HG02571 (cell line): Measurements from ENCODE around the gene CBLL2.
A peak's percentile ranks its signal among the peaks of the same experiment; 100 is the strongest.
"Not testable (repeated sequence)": the region's sequence is repeated elsewhere in the genome, so short reads cannot be mapped to it uniquely, and the experiment has no call there.

Source experiments
- ATAC-seq: cut with Tn5 transposase; IDR thresholded peaks from one replicate; pipeline ENCODE4 v1.9.1; 2021; ENCODE audit warnings: mild to moderate bottlenecking, moderate library complexity; ENCODE audit not compliant: unreplicated experiment

CBLL2 gene

GRCh38 chrX:22272613-22273012 lies at the start of gene CBLL2:
Gene CBLL2 (plus strand): TSS chrX:22272913. CDS start chrX:22272992, 79 bp downstream.
- no peak for ATAC-seq

GRCh38 chrX:22234380-22234779 lies 38.3 kb upstream of the CBLL2 start:
- ATAC-seq: no peak

- no peak for ATAC-seq
These were observed 35.2 kb upstream of the CBLL2 start for GRCh38 chrX:22237479-22237878.

- ATAC-seq: no peak
These were observed 26.1 kb upstream of the CBLL2 start for GRCh38 chrX:22246620-22247019.

- no peak for ATAC-seq
These were observed 25.5 kb upstream of the CBLL2 start for GRCh38 chrX:22247169-22247568.

GRCh38 chrX:22248401-22248800 lies 24.3 kb upstream of the CBLL2 start:
- ATAC-seq: no peak

- ATAC-seq: no peak
These were observed 23.3 kb upstream of the CBLL2 start for GRCh38 chrX:22249371-22249770.

- ATAC-seq: no peak
These were observed 4.0 kb upstream of the CBLL2 start for GRCh38 chrX:22268706-22269105.

- no peak for ATAC-seq
These were observed 1.1 kb downstream of the CBLL2 start for GRCh38 chrX:22273714-22274317.

- no peak for ATAC-seq
These were observed 4.1 kb downstream of the CBLL2 start for GRCh38 chrX:22276781-22277180.

- no peak for ATAC-seq
These were observed 5.7 kb downstream of the CBLL2 start for GRCh38 chrX:22278375-22278774.

GRCh38 chrX:22289209-22289608 lies 16.5 kb downstream of the CBLL2 start:
- ATAC-seq: not testable (repeated sequence)

GRCh38 chrX:22296871-22297270 lies 24.2 kb downstream of the CBLL2 start:
- no peak for ATAC-seq

- ATAC-seq: peak; percentile 78
These were observed 27.4 kb downstream of the CBLL2 start for GRCh38 chrX:22300130-22300529.

GRCh38 chrX:22310779-22311178 lies 38.1 kb downstream of the CBLL2 start:
- ATAC-seq: no peak

- ATAC-seq: no peak
These were observed 41.1 kb downstream of the CBLL2 start for GRCh38 chrX:22313766-22314165.

- ATAC-seq: no peak
These were observed 41.5 kb downstream of the CBLL2 start for GRCh38 chrX:22314211-22314610.

- ATAC-seq: no peak
These were observed 42.0 kb downstream of the CBLL2 start for GRCh38 chrX:22314692-22315091.

GRCh38 chrX:22315151-22315550 lies 42.4 kb downstream of the CBLL2 start:
- ATAC-seq: no peak

GRCh38 chrX:22320236-22320873 lies 47.6 kb downstream of the CBLL2 start:
- no peak for ATAC-seq

- ATAC-seq: no peak
These were observed 50.8 kb downstream of the CBLL2 start for GRCh38 chrX:22323541-22323940.
